Peyer's patch (tissue), 4 donors: ENCODE results near the gene THSD1. TPM values are rescaled to one million over a fixed set of nuclear protein-coding genes. Genes with fewer than 3 reads are reported as not detected.
"Not testable (repeated sequence)": the region's sequence is repeated elsewhere in the genome, so short reads cannot be mapped to it uniquely, and the experiment has no call there.

Source experiments
- DNase-seq, 3 donors: peaks; one replicate each; pipeline ENCODE4 v3.0.0-alpha.2; 2017 to 2019
- H3K27ac ChIP-seq, 4 donors: fragments of 200-600 bp; sonication (generic); one replicate each; pipeline ENCODE4 v1.5.1; 2016 to 2019
- H3K27me3 ChIP-seq, 2 donors: fragments of 200-600 bp; sonication (generic); one replicate each; pipeline ENCODE4 v1.5.1; 2019
- H3K36me3 ChIP-seq, 3 donors: fragments of 200-600 bp; sonication (generic); one replicate each; pipeline ENCODE4 v1.5.1; 2016 to 2019
- H3K4me1 ChIP-seq, 4 donors: fragments of 200-600 bp; sonication (generic); one replicate each; pipeline ENCODE4 v1.5.1; 2016 to 2019
- H3K4me3 ChIP-seq, 4 donors: fragments of 200-600 bp; sonication (generic); 1 replicate in 3 of 4; 2 replicates in 1 of 4; pipeline ENCODE4 v1.5.1; 2016 to 2019; ENCODE audit warnings: mild to moderate bottlenecking in 1 of 4
- H3K9me3 ChIP-seq, 4 donors: fragments of 200-600 bp; sonication (generic); one replicate each; pipeline ENCODE4 v1.5.1; 2016 to 2019; ENCODE audit warnings: mild to moderate bottlenecking in 1 of 4
- CTCF ChIP-seq, 6 experiments: fragments of 450-650 bp in 4 of 6; fragments of 200-600 bp in 2 of 6; sonication (generic) in 1 of 6; IDR thresholded peaks; one replicate each; pipeline ENCODE4 v1.5.1; 2017 to 2019; ENCODE audit warnings: antibody characterized with exemption in 6 of 6, mild to moderate bottlenecking in 3 of 6, moderate library complexity in 1 of 6
- POLR2A ChIP-seq, 2 donors: fragments of 450-650 bp; IDR thresholded peaks; one replicate each; pipeline ENCODE4 v1.5.1; 2017; ENCODE audit warnings: antibody characterized with exemption in 2 of 2, mild to moderate bottlenecking in 2 of 2, moderate library complexity in 2 of 2
- total RNA-seq, 4 donors: library from RNA; depleted of rRNA; stranded (reverse); fragments of >200 nt; gene quantifications; one replicate each; pipeline ENCODE4 v1.1.0, GENCODE V29; 2016

Gene THSD1
- total RNA-seq, 4 donors from 2014 or later = 2.1 to 5.0 (median 2.5) TPM

GRCh38 chr13:52374873-52375411 lies 31.0 kb downstream of the THSD1 start:
- Histone ChIP-seq H3K27ac (no peak overlapping the region), H3K4me3 (no peak overlapping the region), H3K27me3 (no peaks in the 10 kb centered on the region), H3K4me1 (no peaks in the 10 kb centered on the region), H3K9me3 (no peaks in the 10 kb centered on the region), H3K36me3 (no peaks in the 10 kb centered on the region)
- DNase-seq = no peak
- no peak for TF ChIP-seq CTCF (IDR thresholded peaks at IDR 0.05)
- no peak for TF ChIP-seq POLR2A (IDR thresholded peaks at IDR 0.05)

- no peak for TF ChIP-seq CTCF (IDR thresholded peaks at IDR 0.05)
- no peak overlapping the region for H3K4me3 ChIP-seq
These were observed 31.6 kb downstream of the THSD1 start for GRCh38 chr13:52374389-52374788.

GRCh38 chr13:52373277-52373676 lies 32.7 kb downstream of the THSD1 start:
- not testable (repeated sequence) for H3K36me3 ChIP-seq, H3K9me3 ChIP-seq, H3K4me3 ChIP-seq, DNase-seq, H3K27ac ChIP-seq, H3K27me3 ChIP-seq, H3K4me1 ChIP-seq

More at GRCh38 chr13:52374389-52374788, 31.6 kb downstream of the THSD1 start:
- H3K9me3 ChIP-seq = no peaks in the 10 kb centered on the region
- no peaks in the 10 kb centered on the region for H3K27me3 ChIP-seq
- H3K27ac ChIP-seq = no peak overlapping the region
- DNase-seq = no peak
- no peaks in the 10 kb centered on the region for H3K4me1 ChIP-seq
- H3K36me3 ChIP-seq = no peaks in the 10 kb centered on the region

- H3K4me1 ChIP-seq = no peaks in the 10 kb centered on the region
- H3K9me3 ChIP-seq = no peaks in the 10 kb centered on the region
- no peaks in the 10 kb centered on the region for H3K27me3 ChIP-seq
- TF ChIP-seq POLR2A (IDR thresholded peaks at IDR 0.05) (no peak), CTCF (IDR thresholded peaks at IDR 0.05) (no peak)
- no peak overlapping the region for H3K4me3 ChIP-seq
- no peaks in the 10 kb centered on the region for H3K36me3 ChIP-seq
- no peak overlapping the region for H3K27ac ChIP-seq
- DNase-seq = no peak
These were observed 34.2 kb downstream of the THSD1 start for GRCh38 chr13:52371736-52372247.

GRCh38 chr13:52366291-52366690 lies 39.7 kb downstream of the THSD1 start:
- no peak for DNase-seq
- no peak for TF ChIP-seq CTCF (IDR thresholded peaks at IDR 0.05)
- no peak for TF ChIP-seq POLR2A (IDR thresholded peaks at IDR 0.05)
- no peaks in the 10 kb centered on the region for H3K9me3 ChIP-seq

GRCh38 chr13:52362169-52362887 lies 43.6 kb downstream of the THSD1 start:
- DNase-seq, H3K4me1 ChIP-seq, H3K4me3 ChIP-seq, H3K27ac ChIP-seq, H3K36me3 ChIP-seq, H3K9me3 ChIP-seq, H3K27me3 ChIP-seq: not testable (repeated sequence)

More at GRCh38 chr13:52366291-52366690, 39.7 kb downstream of the THSD1 start:
- Histone ChIP-seq H3K27ac (no peak overlapping the region), H3K4me1 (no peaks in the 10 kb centered on the region), H3K4me3 (no peak overlapping the region), H3K36me3 (no peaks in the 10 kb centered on the region), H3K27me3 (no peaks in the 10 kb centered on the region)
